GM19324 (cell line): ENCODE data around the gene C11orf71.

Experiments used
- ATAC-seq: cut with Tn5 transposase; IDR thresholded peaks from one replicate; pipeline ENCODE4 v1.9.1; 2021; ENCODE audit warnings: mild to moderate bottlenecking, moderate library complexity; ENCODE audit not compliant: unreplicated experiment, low FRiP score

Gene C11orf71

GRCh38 chr11:114400216-114400914 is at the start of gene C11orf71, which contains the start of gene RBM7:
TSS of gene C11orf71 (minus strand) at chr11:114400511. CDS start at chr11:114400331, 180 bp downstream.
TSS of gene RBM7 (plus strand) at chr11:114400666. CDS start at chr11:114400672, 6 bp downstream.
- ATAC-seq, result peak; percentile 99

- ATAC-seq, result no peak
Measured at GRCh38 chr11:114449845-114450244, 49.5 kb upstream of the C11orf71 start.

- ATAC-seq, result no peak
Measured at GRCh38 chr11:114448749-114449482, 48.6 kb upstream of the C11orf71 start.

GRCh38 chr11:114447892-114448291 is 47.6 kb upstream of the C11orf71 start:
- ATAC-seq, result no peak

- no peak for ATAC-seq
Measured at GRCh38 chr11:114447444-114447843, 47.1 kb upstream of the C11orf71 start.

- no peak for ATAC-seq
Measured at GRCh38 chr11:114442536-114442935, 42.2 kb upstream of the C11orf71 start.

- ATAC-seq, result no peak
Measured at GRCh38 chr11:114441921-114442320, 41.6 kb upstream of the C11orf71 start.

- ATAC-seq, result no peak
Measured at GRCh38 chr11:114440971-114441763, 40.9 kb upstream of the C11orf71 start.

GRCh38 chr11:114440121-114440860 is 40.0 kb upstream of the C11orf71 start:
- ATAC-seq, result no peak

- peak; percentile 98 for ATAC-seq
Measured at GRCh38 chr11:114439229-114440120, 39.2 kb upstream of the C11orf71 start, which contains the start of gene REXO2. TSS of gene REXO2 (plus strand) at chr11:114439467. CDS start at chr11:114439529, 62 bp downstream.

GRCh38 chr11:114438303-114438702 is 38.0 kb upstream of the C11orf71 start:
- no peak for ATAC-seq

- no peak for ATAC-seq
Measured at GRCh38 chr11:114433376-114433775, 33.1 kb upstream of the C11orf71 start.

- no peak for ATAC-seq
Measured at GRCh38 chr11:114432893-114433292, 32.6 kb upstream of the C11orf71 start.

GRCh38 chr11:114430290-114430689 is 30.0 kb upstream of the C11orf71 start:
- no peak for ATAC-seq

- ATAC-seq, result no peak
Measured at GRCh38 chr11:114426280-114426679, 26.0 kb upstream of the C11orf71 start.

- no peak for ATAC-seq
Measured at GRCh38 chr11:114416441-114416961, 16.2 kb upstream of the C11orf71 start.

GRCh38 chr11:114413958-114414357 is 13.6 kb upstream of the C11orf71 start:
- ATAC-seq, result no peak

GRCh38 chr11:114412946-114413345 is 12.6 kb upstream of the C11orf71 start:
- ATAC-seq, result no peak

- no peak for ATAC-seq
Measured at GRCh38 chr11:114401311-114401710, 1.0 kb upstream of the C11orf71 start.
